ENCODE data around the gene TRAF2.

The TRAF2 gene

DNA sequence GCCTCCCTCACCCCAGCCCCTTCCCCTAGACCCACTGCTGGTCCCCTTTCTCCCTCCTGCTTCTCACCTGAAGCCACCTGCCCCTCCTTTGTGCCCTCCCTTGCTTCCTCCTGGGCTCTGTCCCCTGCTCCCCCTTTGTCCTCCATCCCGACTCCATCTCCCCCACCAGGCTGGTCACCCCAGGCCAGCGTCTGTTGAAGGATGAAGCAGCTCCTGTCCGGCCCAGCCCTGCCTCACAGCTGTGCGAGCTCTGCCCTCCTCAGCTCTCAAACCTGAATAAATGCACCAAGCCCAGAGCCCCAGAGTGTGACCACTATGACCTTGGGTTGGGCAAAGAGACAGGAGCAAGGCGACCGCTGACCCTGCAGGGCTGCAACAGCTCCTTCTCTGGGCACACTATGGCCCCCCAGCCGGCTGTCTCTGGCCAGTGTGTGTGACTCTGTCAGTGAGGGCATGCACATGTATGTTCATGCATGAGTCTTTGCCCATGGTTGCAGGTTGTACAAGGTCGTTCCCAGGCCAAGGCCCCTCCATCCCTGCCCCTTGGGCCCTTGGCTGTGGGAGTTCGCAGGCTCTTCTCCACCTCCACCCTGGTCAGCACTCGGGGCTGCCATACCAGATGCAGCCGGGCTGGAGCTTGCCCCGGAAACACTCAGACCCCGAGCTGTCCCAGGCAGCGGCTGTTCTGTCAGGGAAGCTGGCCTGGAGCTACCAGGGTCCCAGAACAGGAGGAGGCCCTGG is 69.1 kb downstream of the TRAF2 start:
- no peak for TF ChIP-seq NFIC (IDR thresholded peaks at IDR 0.05)
- no peak for TF ChIP-seq FOXM1 (IDR thresholded peaks at IDR 0.05; ENCODE audit: borderline replicate concordance, low read depth)
- TF ChIP-seq EGR1 (IDR thresholded peaks at IDR 0.05): no peak
- no peak for TF ChIP-seq REST (IDR thresholded peaks at IDR 0.05; ENCODE audit: low read depth)
- TF ChIP-seq YY1 (IDR thresholded peaks at IDR 0.05; ENCODE audit: low read depth): no peak
- no peak for TF ChIP-seq CREB1 (IDR thresholded peaks at IDR 0.05; ENCODE audit: low read depth)
- TF ChIP-seq, protein P1, sequence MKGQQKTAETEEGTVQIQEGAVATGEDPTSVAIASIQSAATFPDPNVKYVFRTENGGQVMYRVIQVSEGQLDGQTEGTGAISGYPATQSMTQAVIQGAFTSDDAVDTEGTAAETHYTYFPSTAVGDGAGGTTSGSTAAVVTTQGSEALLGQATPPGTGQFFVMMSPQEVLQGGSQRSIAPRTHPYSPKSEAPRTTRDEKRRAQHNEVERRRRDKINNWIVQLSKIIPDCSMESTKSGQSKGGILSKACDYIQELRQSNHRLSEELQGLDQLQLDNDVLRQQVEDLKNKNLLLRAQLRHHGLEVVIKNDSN (IDR thresholded peaks at IDR 0.05): no peak
- TF ChIP-seq EP300 (IDR thresholded peaks at IDR 0.05; ENCODE audit: borderline replicate concordance): no peak
- TF ChIP-seq TEAD4 (IDR thresholded peaks at IDR 0.05): no peak
- TF ChIP-seq ZBTB7A (IDR thresholded peaks at IDR 0.05; ENCODE audit: low read depth): no peak
- TF ChIP-seq MAX (IDR thresholded peaks at IDR 0.05): no peak
- TF ChIP-seq CEBPB (IDR thresholded peaks at IDR 0.05): no peak

DNA sequence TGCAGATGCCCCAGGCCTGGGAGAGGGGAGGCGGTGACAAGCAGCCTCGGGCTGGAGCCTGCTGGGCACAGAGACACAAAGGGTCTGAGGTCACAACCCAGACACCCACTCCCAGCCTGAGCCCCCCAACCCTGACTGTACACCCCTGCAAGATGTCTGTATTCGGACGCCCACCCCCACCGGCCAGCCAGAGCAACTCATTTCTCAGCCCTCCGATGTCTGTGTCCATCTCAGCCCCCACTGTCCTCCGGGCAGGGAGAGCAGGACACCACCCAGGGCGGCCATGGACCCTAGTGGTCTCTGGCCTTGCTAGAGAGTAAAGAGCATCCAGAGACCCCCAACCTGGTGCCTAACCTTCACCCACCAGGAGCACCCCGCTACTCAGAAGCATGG is 69.6 kb downstream of the TRAF2 start:
- TF ChIP-seq CREB1 (IDR thresholded peaks at IDR 0.05; ENCODE audit: low read depth): no peak
- no peak for TF ChIP-seq TAF1 (IDR thresholded peaks at IDR 0.05; ENCODE audit: low read depth)
- TF ChIP-seq RAD21 (IDR thresholded peaks at IDR 0.05; ENCODE audit: low read depth): no peak
- TF ChIP-seq YY1 (IDR thresholded peaks at IDR 0.05; ENCODE audit: low read depth): no peak
- TF ChIP-seq EGR1 (IDR thresholded peaks at IDR 0.05): no peak
- no peak for TF ChIP-seq CEBPB (IDR thresholded peaks at IDR 0.05)
- no peak for TF ChIP-seq NFIC (IDR thresholded peaks at IDR 0.05)
- TF ChIP-seq TEAD4 (IDR thresholded peaks at IDR 0.05): no peak
- TF ChIP-seq, protein P1 (IDR thresholded peaks at IDR 0.05): no peak
- no peak for TF ChIP-seq EP300 (IDR thresholded peaks at IDR 0.05; ENCODE audit: borderline replicate concordance)
- no peak for TF ChIP-seq MAX (IDR thresholded peaks at IDR 0.05)
- no peak for TF ChIP-seq TCF12 (IDR thresholded peaks at IDR 0.05; ENCODE audit: low read depth)
- no peak for TF ChIP-seq FOXM1 (IDR thresholded peaks at IDR 0.05; ENCODE audit: borderline replicate concordance, low read depth)
- no peak for TF ChIP-seq REST (IDR thresholded peaks at IDR 0.05; ENCODE audit: low read depth)
- TF ChIP-seq ZBTB7A (IDR thresholded peaks at IDR 0.05; ENCODE audit: low read depth): no peak

- TF ChIP-seq EP300 (IDR thresholded peaks at IDR 0.05; ENCODE audit: borderline replicate concordance) (no peak), CREB1 (IDR thresholded peaks at IDR 0.05; ENCODE audit: low read depth) (no peak), CEBPB (IDR thresholded peaks at IDR 0.05) (no peak), REST (IDR thresholded peaks at IDR 0.05; ENCODE audit: low read depth) (no peak), ZBTB7A (IDR thresholded peaks at IDR 0.05; ENCODE audit: low read depth) (no peak), YY1 (IDR thresholded peaks at IDR 0.05; ENCODE audit: low read depth) (no peak), NFIC (IDR thresholded peaks at IDR 0.05) (no peak), MAX (IDR thresholded peaks at IDR 0.05) (no peak), RAD21 (IDR thresholded peaks at IDR 0.05; ENCODE audit: low read depth) (no peak), FOXM1 (IDR thresholded peaks at IDR 0.05; ENCODE audit: borderline replicate concordance, low read depth) (no peak), TCF12 (IDR thresholded peaks at IDR 0.05; ENCODE audit: low read depth) (no peak), EGR1 (IDR thresholded peaks at IDR 0.05) (no peak), TEAD4 (IDR thresholded peaks at IDR 0.05) (no peak), TAF1 (IDR thresholded peaks at IDR 0.05; ENCODE audit: low read depth) (no peak)
- TF ChIP-seq, protein P1 (IDR thresholded peaks at IDR 0.05): no peak
These were observed 70.3 kb downstream of the TRAF2 start for GRCh38 chr9:136956604-136957003.

Data from Ishikawa (cell line).